T-cell (primary cell): ENCODE data around the gene OR4D6. TPM values are rescaled to one million over a fixed set of nuclear protein-coding genes. Genes with fewer than 3 reads are reported as not detected.

ENCODE experiments used
- ATAC-seq, 4 experiments: fragments of 200-7000 bp in 3 of 4; fragments of 150-1000 bp in 1 of 4; cut with Tn5 transposase; replicated peaks in 1 of 4; 1 replicate in 3 of 4; 2 replicates in 1 of 4; pipeline ENCODE4 v1.10.0; 2021; ENCODE audit warnings: moderate library complexity in 3 of 4, mild to moderate bottlenecking in 2 of 4, moderate number of reproducible peaks in 1 of 4
- CTCF ChIA-PET, 2 donors: fragments of 300-600 bp; sonication (Branson Sonifier 250); formaldehyde crosslinking; loops; one replicate each; lab custom pipeline; 2022; ENCODE audit warnings: antibody characterized with exemption in 2 of 2; lab: Charles Lee
- POLR2A ChIA-PET, 2 donors: fragments of 300-600 bp; sonication (Branson Sonifier 250); formaldehyde crosslinking; loops; one replicate each; lab custom pipeline; 2022; ENCODE audit warnings: antibody characterized with exemption in 2 of 2; lab: Charles Lee
- DNase-seq, 35 experiments: peaks; one replicate each; pipeline versions ENCODE4 v3.0.0 to v3.0.0-alpha.2; 2013 to 2023
- H3K27ac ChIP-seq: one replicate; pipeline ENCODE4 v1.5.1; 2013; ENCODE audit warnings: low read length
- H3K27me3 ChIP-seq, 2 experiments: replicated peaks in 1 of 2; 1 replicate in 1 of 2; 2 replicates in 1 of 2; pipeline versions ENCODE4 v1.6.1 to v1.7.0; 2013; ENCODE audit warnings: low read length in 1 of 2, mixed read lengths in 1 of 2; ENCODE audit not compliant: control insufficient read depth in 2 of 2, insufficient read depth in 2 of 2; ENCODE audit errors: extremely low read depth in 1 of 2
- H3K36me3 ChIP-seq, 2 donors: 1 replicate in 1 of 2; 2 replicates in 1 of 2; pipeline versions ENCODE4 v1.6.1 to v1.7.0; 2013; ENCODE audit warnings: low read length in 1 of 2; ENCODE audit not compliant: control insufficient read depth in 2 of 2, insufficient read depth in 1 of 2; ENCODE audit errors: extremely low read depth in 1 of 2
- H3K4me1 ChIP-seq, 2 experiments: 1 replicate in 1 of 2; 2 replicates in 1 of 2; pipeline versions ENCODE4 v1.6.1 to v1.7.0; 2013; ENCODE audit warnings: low read length in 2 of 2, mixed read lengths in 1 of 2; ENCODE audit not compliant: insufficient read depth in 2 of 2, control insufficient read depth in 1 of 2; ENCODE audit errors: extremely low read depth in 1 of 2
- H3K4me3 ChIP-seq, 2 donors: 1 replicate in 1 of 2; 2 replicates in 1 of 2; pipeline versions ENCODE4 v1.5.1 to v1.7.0; 2013; ENCODE audit warnings: mild to moderate bottlenecking in 2 of 2, low read length in 1 of 2, moderate library complexity in 1 of 2; ENCODE audit not compliant: control insufficient read depth in 1 of 2; ENCODE audit errors: extremely low read depth in 1 of 2
- H3K9me3 ChIP-seq: 2 replicates; pipeline ENCODE4 v1.7.0; 2013
- H3K27ac Mint-ChIP-seq, 2 donors: one replicate each; pipeline ENCODE4 v1.8.0; 2020 to 2021; ENCODE audit warnings: mild to moderate bottlenecking in 2 of 2, mixed read lengths in 2 of 2
- H3K27me3 Mint-ChIP-seq, 2 donors: one replicate each; pipeline ENCODE4 v1.8.0; 2021 to 2022; ENCODE audit warnings: mixed read lengths in 2 of 2
- H3K36me3 Mint-ChIP-seq: one replicate; pipeline ENCODE4 v1.8.0; 2021; ENCODE audit warnings: mixed read lengths
- H3K4me1 Mint-ChIP-seq, 3 donors: one replicate each; pipeline ENCODE4 v1.8.0; 2020 to 2022; ENCODE audit warnings: mixed read lengths in 3 of 3, mild to moderate bottlenecking in 1 of 3
- H3K4me3 Mint-ChIP-seq, 3 donors: one replicate each; pipeline ENCODE4 v1.8.0; 2020 to 2022; ENCODE audit warnings: mild to moderate bottlenecking in 3 of 3, mixed read lengths in 3 of 3, moderate library complexity in 3 of 3
- H3K9me3 Mint-ChIP-seq, 3 donors: one replicate each; pipeline ENCODE4 v1.8.0; 2020 to 2022; ENCODE audit warnings: mixed read lengths in 3 of 3
- WGBS: methylation state at CpG from one replicate; pipeline ENCODE4 v1.1.5; 2013; ENCODE audit warnings: missing lambda C conversion rate; ENCODE audit not compliant: insufficient coverage; 5-methylcytosine and 5-hydroxymethylcytosine counted together
- total RNA-seq, 35 experiments: library from RNA in 6 of 35; stranded (reverse) in 6 of 35; fragments of 120-200 nt in 1 of 35; gene quantifications; one replicate each; pipeline versions ENCODE4 v1.2.1 to v1.2.4 and lab custom pipeline; 2013 to 2026

The OR4D6 gene
- total RNA-seq, 5 donors from 2014 or later (not counting 1 experiment from before 2014, with no cell fraction given): not detected

DNA sequence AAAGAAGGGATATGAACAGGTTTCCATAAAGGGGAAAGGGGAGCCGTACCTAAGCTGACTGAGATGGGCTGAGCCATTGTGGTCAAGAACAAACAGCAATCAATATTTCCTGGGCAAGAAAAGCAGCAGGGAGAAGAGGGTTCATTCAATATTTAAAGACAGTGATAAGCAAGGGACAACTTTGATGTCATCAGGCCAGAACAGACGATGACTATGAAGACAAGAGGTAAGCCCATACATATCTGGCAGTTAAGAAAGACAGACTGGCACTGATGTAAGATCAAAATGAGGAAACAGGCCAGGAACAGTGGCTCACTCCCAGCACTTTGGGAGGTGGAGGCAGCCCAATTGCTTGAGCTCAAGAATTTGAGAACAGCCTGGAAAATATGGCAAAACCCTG lies 32.9 kb upstream of the OR4D6 start:
- ChIA-PET POLR2A (no interaction called here), CTCF (no interaction called here)

DNA sequence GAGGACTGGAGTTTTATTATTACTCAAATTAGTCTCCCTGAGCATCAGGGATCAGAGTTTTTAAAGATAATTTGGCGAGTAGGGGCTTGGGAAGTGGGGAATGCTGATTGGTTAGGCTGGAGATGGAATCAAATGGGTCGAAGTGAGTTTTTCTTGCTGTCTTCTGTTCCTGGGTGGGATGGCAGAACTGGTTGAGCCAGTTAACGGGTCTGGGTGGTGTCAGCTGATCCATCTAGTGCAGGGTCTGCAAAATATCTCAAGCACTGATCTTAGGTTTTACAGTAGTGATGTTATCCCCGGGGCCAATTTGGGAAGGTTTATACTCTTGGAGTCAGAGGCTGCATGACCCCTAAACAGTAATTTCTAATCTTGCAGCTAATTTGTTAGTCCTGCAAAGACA lies 31.6 kb upstream of the OR4D6 start:
- 65% methylated on average over 3 of the region's 4 CpGs for WGBS
- H3K36me3 Mint-ChIP-seq: no peaks in the 10 kb centered on the region

More for the DNA sequence above, 32.9 kb upstream of the OR4D6 start:
- peaks cover 0 to 3% of the 10 kb centered on the region in 2 experiments for H3K27me3 ChIP-seq
- no peaks in the 10 kb centered on the region for H3K36me3 ChIP-seq
- Mint-ChIP-seq H3K9me3 (no peaks in the 10 kb centered on the region), H3K27me3 (peaks cover 5 to 16% of the 10 kb centered on the region in 2 donors), H3K4me3 (no peak overlapping the region), H3K4me1 (no peaks in the 10 kb centered on the region), H3K27ac (no peak overlapping the region), H3K36me3 (no peaks in the 10 kb centered on the region)
- H3K4me1 ChIP-seq: no peaks in the 10 kb centered on the region
- H3K4me3 ChIP-seq: no peak overlapping the region
- ATAC-seq (no peak), DNase-seq (no peak)
- H3K27ac ChIP-seq: no peak overlapping the region
- no peaks in the 10 kb centered on the region for H3K9me3 ChIP-seq
- WGBS: 62% methylated on average over 2 of the region's 2 CpGs

GRCh38 chr11:59426361-59427067 lies 30.2 kb upstream of the OR4D6 start, which contains the start of gene OR5A2:
TSS of gene OR5A2 (minus strand) at chr11:59426413. CDS start at chr11:59422953, 3,460 bp downstream.
- H3K27ac ChIP-seq: no peak within 1 kb of the TSS
- no peaks in the 10 kb centered on the region for H3K36me3 ChIP-seq
- H3K4me1 Mint-ChIP-seq: no peaks in the 10 kb centered on the region
- no peak for ATAC-seq
- H3K36me3 Mint-ChIP-seq: no peaks in the 10 kb centered on the region
- DNase-seq: no peak
- peaks cover 8 to 15% of the 10 kb centered on the region in 2 donors for H3K27me3 Mint-ChIP-seq
- H3K27ac Mint-ChIP-seq: no peak within 1 kb of the TSS
- H3K4me3 ChIP-seq: no peak within 1 kb of the TSS
- ChIA-PET POLR2A (no interaction called here), CTCF (no interaction called here)
- H3K4me1 ChIP-seq: no peaks in the 10 kb centered on the region
- peaks cover 0 to 3% of the 10 kb centered on the region in 2 experiments for H3K27me3 ChIP-seq
- WGBS: 80% methylated on average over 1 of the region's 5 CpGs
- H3K9me3 Mint-ChIP-seq: no peaks in the 10 kb centered on the region
- no peaks in the 10 kb centered on the region for H3K9me3 ChIP-seq
- H3K4me3 Mint-ChIP-seq: no peak within 1 kb of the TSS

More for the DNA sequence above, 31.6 kb upstream of the OR4D6 start:
- H3K9me3 ChIP-seq: no peaks in the 10 kb centered on the region
- ATAC-seq (no peak), DNase-seq (no peak)
- Mint-ChIP-seq H3K4me1 (no peaks in the 10 kb centered on the region), H3K4me3 (no peak overlapping the region), H3K27ac (no peak overlapping the region), H3K9me3 (no peaks in the 10 kb centered on the region), H3K27me3 (peaks cover 6 to 14% of the 10 kb centered on the region in 2 donors)
- peaks cover 0 to 3% of the 10 kb centered on the region in 2 experiments for H3K27me3 ChIP-seq
- H3K36me3 ChIP-seq: no peaks in the 10 kb centered on the region
- no peaks in the 10 kb centered on the region for H3K4me1 ChIP-seq
- no peak overlapping the region for H3K27ac ChIP-seq
- H3K4me3 ChIP-seq: no peak overlapping the region
- CTCF ChIA-PET: no interaction called here
- POLR2A ChIA-PET: no interaction called here

- peaks cover 0 to 3% of the 10 kb centered on the region in 2 experiments for H3K27me3 ChIP-seq
- no peak overlapping the region for H3K27ac Mint-ChIP-seq
- H3K27ac ChIP-seq: no peak overlapping the region
- peaks cover 10 to 15% of the 10 kb centered on the region in 2 donors for H3K27me3 Mint-ChIP-seq
- no peaks in the 10 kb centered on the region for H3K4me1 ChIP-seq
- H3K9me3 ChIP-seq: no peaks in the 10 kb centered on the region
- ChIA-PET POLR2A (no interaction called here), CTCF (no interaction called here)
- no peaks in the 10 kb centered on the region for H3K36me3 Mint-ChIP-seq
- H3K4me1 Mint-ChIP-seq: no peaks in the 10 kb centered on the region
- DNase-seq (no peak), ATAC-seq (no peak)
- H3K4me3 ChIP-seq: no peak overlapping the region
- no peak overlapping the region for H3K4me3 Mint-ChIP-seq
- no peaks in the 10 kb centered on the region for H3K9me3 Mint-ChIP-seq
- H3K36me3 ChIP-seq: no peaks in the 10 kb centered on the region
Measured at GRCh38 chr11:59427068-59427382, 29.7 kb upstream of the OR4D6 start.

GRCh38 chr11:59429924-59430516 lies 26.7 kb upstream of the OR4D6 start:
- H3K9me3 Mint-ChIP-seq: no peaks in the 10 kb centered on the region
- Histone ChIP-seq H3K27me3 (no peaks in the 10 kb centered on the region), H3K4me1 (no peaks in the 10 kb centered on the region), H3K4me3 (no peak overlapping the region), H3K9me3 (no peaks in the 10 kb centered on the region), H3K36me3 (no peaks in the 10 kb centered on the region), H3K27ac (no peak overlapping the region)
- no peaks in the 10 kb centered on the region for H3K36me3 Mint-ChIP-seq
- H3K27me3 Mint-ChIP-seq: peaks cover 8 to 13% of the 10 kb centered on the region in 2 donors
- POLR2A ChIA-PET: interaction anchor here in 1 of 2 donors (0.6 kb wide), 1 partner anchor 227 kb away, joined by 5 read pairs; no protein-coding TSS in a partner anchor
- ATAC-seq (peak in 3 of 4 experiments; percentile 63 to 75 (median 69)), DNase-seq (peak in 20 of 35 experiments; percentile 0 to 75 (median 18))
- no peak overlapping the region for H3K27ac Mint-ChIP-seq
- no peaks in the 10 kb centered on the region for H3K4me1 Mint-ChIP-seq
- no peak overlapping the region for H3K4me3 Mint-ChIP-seq
- 100% methylated on average over 1 of the region's 4 CpGs for WGBS
- CTCF ChIA-PET: interaction anchor here (0.6 to 3.6 kb wide), 7 partner anchors 9 to 294 kb away, joined by 3 to 19 read pairs (median 3); partner anchors contain the start of gene DTX4 (in 2 of the 2)

GRCh38 chr11:59436169-59436568 lies 20.6 kb upstream of the OR4D6 start, which contains the start of gene OR5A1:
TSS of gene OR5A1 (plus strand) at chr11:59436469. CDS start at chr11:59443169, 6,700 bp downstream.
- ChIA-PET POLR2A (no interaction called here), CTCF (no interaction called here)
- WGBS: no CpG with 5 or more reads among the region's 3 CpGs
- Mint-ChIP-seq H3K27me3 (peaks cover 4 to 5% of the 10 kb centered on the region in 2 donors), H3K4me1 (no peaks in the 10 kb centered on the region), H3K4me3 (no peak within 1 kb of the TSS), H3K36me3 (no peaks in the 10 kb centered on the region), H3K27ac (no peak within 1 kb of the TSS), H3K9me3 (no peaks in the 10 kb centered on the region)
- no peaks in the 10 kb centered on the region for H3K36me3 ChIP-seq
- H3K27me3 ChIP-seq: peaks cover 0 to 2% of the 10 kb centered on the region in 2 experiments
- ATAC-seq (no peak), DNase-seq (no peak)
- no peak within 1 kb of the TSS for H3K4me3 ChIP-seq
- H3K27ac ChIP-seq: no peak within 1 kb of the TSS
- no peaks in the 10 kb centered on the region for H3K9me3 ChIP-seq
- no peaks in the 10 kb centered on the region for H3K4me1 ChIP-seq
